ENCODE results near the gene TMEM140.

TMEM140 gene

GRCh38 chr7:135179321-135179925 lies 31.6 kb downstream of the TMEM140 start:
- H3K36me3 ChIP-seq (ENCODE audit: control insufficient read depth, insufficient read depth, low read length), result peaks cover 5% of the 10 kb centered on the region
- peaks cover 12% of the 10 kb centered on the region for H3K9me3 ChIP-seq (ENCODE audit: control insufficient read depth, insufficient read depth, low read length)
- H3K9ac ChIP-seq (ENCODE audit: low read depth, low read length), result no peak overlapping the region

GRCh38 chr7:135180122-135180521 lies 32.2 kb downstream of the TMEM140 start:
- Histone ChIP-seq H3K9me3 (ENCODE audit: control insufficient read depth, insufficient read depth, low read length) (peaks cover 12% of the 10 kb centered on the region), H3K36me3 (ENCODE audit: control insufficient read depth, insufficient read depth, low read length) (peaks cover 5% of the 10 kb centered on the region), H3K9ac (ENCODE audit: low read depth, low read length) (no peak overlapping the region), H3K4me1 (ENCODE audit: control insufficient read depth, insufficient read depth, low read length) (peaks cover 10% of the 10 kb centered on the region), H3K4me3 (ENCODE audit: low read depth, low read length) (no peak overlapping the region), H3K27me3 (ENCODE audit: control insufficient read depth, insufficient read depth, low read length) (no peaks in the 10 kb centered on the region)

More at GRCh38 chr7:135179321-135179925, 31.6 kb downstream of the TMEM140 start:
- no peaks in the 10 kb centered on the region for H3K27me3 ChIP-seq (ENCODE audit: control insufficient read depth, insufficient read depth, low read length)
- H3K4me3 ChIP-seq (ENCODE audit: low read depth, low read length), result no peak overlapping the region
- H3K4me1 ChIP-seq (ENCODE audit: control insufficient read depth, insufficient read depth, low read length), result peaks cover 10% of the 10 kb centered on the region

- Histone ChIP-seq H3K36me3 (ENCODE audit: control insufficient read depth, insufficient read depth, low read length) (peaks cover 15% of the 10 kb centered on the region), H3K9ac (ENCODE audit: low read depth, low read length) (no peak overlapping the region), H3K9me3 (ENCODE audit: control insufficient read depth, insufficient read depth, low read length) (peaks cover 12% of the 10 kb centered on the region), H3K4me1 (ENCODE audit: control insufficient read depth, insufficient read depth, low read length) (peaks cover 10% of the 10 kb centered on the region), H3K27me3 (ENCODE audit: control insufficient read depth, insufficient read depth, low read length) (no peaks in the 10 kb centered on the region), H3K4me3 (ENCODE audit: low read depth, low read length) (no peak overlapping the region)
Measured at GRCh38 chr7:135181261-135181928, 33.5 kb downstream of the TMEM140 start.

- peaks cover 12% of the 10 kb centered on the region for H3K9me3 ChIP-seq (ENCODE audit: control insufficient read depth, insufficient read depth, low read length)
- no peaks in the 10 kb centered on the region for H3K27me3 ChIP-seq (ENCODE audit: control insufficient read depth, insufficient read depth, low read length)
- H3K4me3 ChIP-seq (ENCODE audit: low read depth, low read length), result no peak overlapping the region
- H3K36me3 ChIP-seq (ENCODE audit: control insufficient read depth, insufficient read depth, low read length), result peaks cover 15% of the 10 kb centered on the region
- no peak overlapping the region for H3K9ac ChIP-seq (ENCODE audit: low read depth, low read length)
- H3K4me1 ChIP-seq (ENCODE audit: control insufficient read depth, insufficient read depth, low read length), result peaks cover 10% of the 10 kb centered on the region
Measured at GRCh38 chr7:135181929-135182678, 34.2 kb downstream of the TMEM140 start.

- Histone ChIP-seq H3K4me1 (ENCODE audit: control insufficient read depth, insufficient read depth, low read length) (no peaks in the 10 kb centered on the region), H3K27me3 (ENCODE audit: control insufficient read depth, insufficient read depth, low read length) (no peaks in the 10 kb centered on the region), H3K9ac (ENCODE audit: low read depth, low read length) (no peak overlapping the region), H3K9me3 (ENCODE audit: control insufficient read depth, insufficient read depth, low read length) (peaks cover 12% of the 10 kb centered on the region), H3K36me3 (ENCODE audit: control insufficient read depth, insufficient read depth, low read length) (peaks cover 15% of the 10 kb centered on the region), H3K4me3 (ENCODE audit: low read depth, low read length) (no peak overlapping the region)
Measured at GRCh38 chr7:135183478-135183877, 35.6 kb downstream of the TMEM140 start.

- Histone ChIP-seq H3K4me1 (ENCODE audit: control insufficient read depth, insufficient read depth, low read length) (no peaks in the 10 kb centered on the region), H3K27me3 (ENCODE audit: control insufficient read depth, insufficient read depth, low read length) (no peaks in the 10 kb centered on the region), H3K36me3 (ENCODE audit: control insufficient read depth, insufficient read depth, low read length) (peaks cover 18% of the 10 kb centered on the region), H3K4me3 (ENCODE audit: low read depth, low read length) (no peak overlapping the region), H3K9ac (ENCODE audit: low read depth, low read length) (no peak overlapping the region), H3K9me3 (ENCODE audit: control insufficient read depth, insufficient read depth, low read length) (peaks cover 12% of the 10 kb centered on the region)
Measured at GRCh38 chr7:135184254-135184841, 36.5 kb downstream of the TMEM140 start.

GRCh38 chr7:135185471-135186260 lies 37.8 kb downstream of the TMEM140 start:
- Histone ChIP-seq H3K36me3 (ENCODE audit: control insufficient read depth, insufficient read depth, low read length) (peaks cover 18% of the 10 kb centered on the region), H3K4me3 (ENCODE audit: low read depth, low read length) (no peak overlapping the region)

GRCh38 chr7:135186261-135186540 lies 38.3 kb downstream of the TMEM140 start:
- Histone ChIP-seq H3K4me1 (ENCODE audit: control insufficient read depth, insufficient read depth, low read length) (no peaks in the 10 kb centered on the region), H3K4me3 (ENCODE audit: low read depth, low read length) (no peak overlapping the region), H3K36me3 (ENCODE audit: control insufficient read depth, insufficient read depth, low read length) (peaks cover 18% of the 10 kb centered on the region), H3K27me3 (ENCODE audit: control insufficient read depth, insufficient read depth, low read length) (no peaks in the 10 kb centered on the region), H3K9ac (ENCODE audit: low read depth, low read length) (no peak overlapping the region), H3K9me3 (ENCODE audit: control insufficient read depth, insufficient read depth, low read length) (peaks cover 5% of the 10 kb centered on the region)

More at GRCh38 chr7:135185471-135186260, 37.8 kb downstream of the TMEM140 start:
- H3K9me3 ChIP-seq (ENCODE audit: control insufficient read depth, insufficient read depth, low read length), result peaks cover 9% of the 10 kb centered on the region
- H3K4me1 ChIP-seq (ENCODE audit: control insufficient read depth, insufficient read depth, low read length), result no peaks in the 10 kb centered on the region
- no peak overlapping the region for H3K9ac ChIP-seq (ENCODE audit: low read depth, low read length)
- H3K27me3 ChIP-seq (ENCODE audit: control insufficient read depth, insufficient read depth, low read length), result no peaks in the 10 kb centered on the region

GRCh38 chr7:135186841-135187253 lies 39.0 kb downstream of the TMEM140 start:
- Histone ChIP-seq H3K36me3 (ENCODE audit: control insufficient read depth, insufficient read depth, low read length) (peaks cover 18% of the 10 kb centered on the region), H3K9me3 (ENCODE audit: control insufficient read depth, insufficient read depth, low read length) (peaks cover under 1% of the 10 kb centered on the region), H3K4me3 (ENCODE audit: low read depth, low read length) (no peak overlapping the region), H3K9ac (ENCODE audit: low read depth, low read length) (no peak overlapping the region), H3K27me3 (ENCODE audit: control insufficient read depth, insufficient read depth, low read length) (no peaks in the 10 kb centered on the region), H3K4me1 (ENCODE audit: control insufficient read depth, insufficient read depth, low read length) (no peaks in the 10 kb centered on the region)

- H3K9me3 ChIP-seq (ENCODE audit: control insufficient read depth, insufficient read depth, low read length), result no peaks in the 10 kb centered on the region
- no peak overlapping the region for H3K9ac ChIP-seq (ENCODE audit: low read depth, low read length)
- H3K4me1 ChIP-seq (ENCODE audit: control insufficient read depth, insufficient read depth, low read length), result no peaks in the 10 kb centered on the region
- H3K4me3 ChIP-seq (ENCODE audit: low read depth, low read length), result no peak overlapping the region
- H3K36me3 ChIP-seq (ENCODE audit: control insufficient read depth, insufficient read depth, low read length), result peaks cover 20% of the 10 kb centered on the region
- H3K27me3 ChIP-seq (ENCODE audit: control insufficient read depth, insufficient read depth, low read length), result no peaks in the 10 kb centered on the region
Measured at GRCh38 chr7:135188298-135188984, 40.6 kb downstream of the TMEM140 start.

- H3K36me3 ChIP-seq (ENCODE audit: control insufficient read depth, insufficient read depth, low read length), result peaks cover 19% of the 10 kb centered on the region
Measured at GRCh38 chr7:135189221-135189662, 41.4 kb downstream of the TMEM140 start.

More at GRCh38 chr7:135189221-135189662, 41.4 kb downstream of the TMEM140 start:
- Histone ChIP-seq H3K9ac (ENCODE audit: low read depth, low read length) (no peak overlapping the region), H3K27me3 (ENCODE audit: control insufficient read depth, insufficient read depth, low read length) (no peaks in the 10 kb centered on the region), H3K4me1 (ENCODE audit: control insufficient read depth, insufficient read depth, low read length) (no peaks in the 10 kb centered on the region), H3K4me3 (ENCODE audit: low read depth, low read length) (no peak overlapping the region), H3K9me3 (ENCODE audit: control insufficient read depth, insufficient read depth, low read length) (no peaks in the 10 kb centered on the region)
